Ecto neural progenitor cell (in vitro differentiated cells): ENCODE results near the gene GJC1.
A peak's percentile ranks its signal among the peaks of the same experiment; 100 is the strongest.

ENCODE experiments used
- DNase-seq: peaks from one replicate; pipeline ENCODE4 v3.0.0-alpha.2; 2018; ENCODE audit warnings: low spot score

The GJC1 gene

GRCh38 chr17:44798356-44798755 is 31.7 kb downstream of the GJC1 start:
- DNase-seq: no peak

- DNase-seq: no peak
Observed at GRCh38 chr17:44797802-44798201, 32.3 kb downstream of the GJC1 start.

- no peak for DNase-seq
Observed at GRCh38 chr17:44796731-44797130, 33.4 kb downstream of the GJC1 start.

GRCh38 chr17:44795928-44796327 is 34.2 kb downstream of the GJC1 start:
- no peak for DNase-seq

GRCh38 chr17:44795421-44795820 is 34.7 kb downstream of the GJC1 start:
- no peak for DNase-seq

GRCh38 chr17:44794851-44795413 is 35.2 kb downstream of the GJC1 start:
- no peak for DNase-seq

GRCh38 chr17:44793885-44794842 is 35.9 kb downstream of the GJC1 start:
- DNase-seq: no peak

- no peak for DNase-seq
Observed at GRCh38 chr17:44792276-44792675, 37.8 kb downstream of the GJC1 start.

GRCh38 chr17:44788139-44788538 is 41.9 kb downstream of the GJC1 start:
- DNase-seq: no peak

GRCh38 chr17:44787271-44787940 is 42.7 kb downstream of the GJC1 start:
- no peak for DNase-seq

GRCh38 chr17:44786551-44787081 is 43.5 kb downstream of the GJC1 start:
- no peak for DNase-seq

GRCh38 chr17:44785921-44786320 is 44.2 kb downstream of the GJC1 start:
- no peak for DNase-seq

- DNase-seq: no peak
Observed at GRCh38 chr17:44782326-44782850, 47.7 kb downstream of the GJC1 start.

GRCh38 chr17:44781551-44782325 is 48.3 kb downstream of the GJC1 start:
- peak; percentile 71 for DNase-seq

GRCh38 chr17:44780845-44781480 is 49.1 kb downstream of the GJC1 start:
- DNase-seq: no peak

GRCh38 chr17:44780161-44780560 is 49.9 kb downstream of the GJC1 start:
- DNase-seq: no peak

- DNase-seq: peak; percentile 91
Observed at GRCh38 chr17:44779211-44780025, 50.7 kb downstream of the GJC1 start.

GRCh38 chr17:44778656-44779210 is 51.4 kb downstream of the GJC1 start:
- no peak for DNase-seq

GRCh38 chr17:44777394-44778348 is 52.4 kb downstream of the GJC1 start:
- DNase-seq: peak; percentile 52
